AG04449 (cell line): Measurements from ENCODE around the gene TMEM101.

Experiments
- CTCF ChIA-PET: fragments of 350-600 bp; formaldehyde crosslinking; extraction: SDS; loops from one replicate; lab custom pipeline; 2021; ENCODE audit warnings: antibody characterized with exemption; lab: Yijun Ruan, JAX
- POLR2A ChIA-PET: fragments of 400-600, 350-600 bp; formaldehyde crosslinking; extraction: SDS; loops from one replicate; lab custom pipeline; 2020; ENCODE audit warnings: antibody characterized with exemption, inconsistent platforms; lab: Yijun Ruan, JAX
- DNase-seq: peaks from one replicate; pipeline ENCODE4 v3.0.0-alpha.2; 2010; ENCODE audit warnings: low read depth, low spot score
- H3K4me3 ChIP-seq: 2 replicates; pipeline ENCODE4 v1.5.1; 2011; ENCODE audit warnings: low read depth, mild to moderate bottlenecking, control low read depth, low read length
- CTCF ChIP-seq: IDR thresholded peaks from one replicate; pipeline ENCODE4 v1.5.1; 2011; ENCODE audit warnings: mild to moderate bottlenecking, moderate library complexity, low read length, control low read depth, inconsistent platforms; ENCODE audit not compliant: insufficient read depth; ENCODE audit errors: missing control alignments

The TMEM101 gene

GRCh38 chr17:44014133-44014436 is 678 bp downstream of the TMEM101 start:
- ChIA-PET POLR2A (interaction anchor here (1.4 kb wide), 2 partner anchors 10 to 16 kb away, joined by 5 to 8 read pairs; no protein-coding TSS in a partner anchor), CTCF (interaction anchor here (0.9 to 2.2 kb wide), 5 partner anchors 9 to 154 kb away, joined by 3 to 6 read pairs (median 4); no protein-coding TSS in a partner anchor)

GRCh38 chr17:44012874-44013273 is 1.9 kb downstream of the TMEM101 start:
- no peak for TF ChIP-seq CTCF
- POLR2A ChIA-PET, result no interaction called here
- no peak for DNase-seq
- no peak overlapping the region for H3K4me3 ChIP-seq
- CTCF ChIA-PET, result interaction anchor here (0.8 to 2.5 kb wide), 4 partner anchors 10 to 156 kb away, joined by 3 to 8 read pairs (median 7); no protein-coding TSS in a partner anchor

More at GRCh38 chr17:44014133-44014436, 678 bp downstream of the TMEM101 start:
- TF ChIP-seq CTCF, result no peak
- peak overlapping the region; percentile 90 for H3K4me3 ChIP-seq
- no peak for DNase-seq

- no peak for DNase-seq
- H3K4me3 ChIP-seq, result no peak overlapping the region
- POLR2A ChIA-PET, result no interaction called here
- no peak for TF ChIP-seq CTCF
- CTCF ChIA-PET, result interaction anchor here (0.8 to 2.5 kb wide), 5 partner anchors 10 to 156 kb away, joined by 3 to 8 read pairs (median 6); no protein-coding TSS in a partner anchor
Observed at GRCh38 chr17:44012391-44012790, 2.4 kb downstream of the TMEM101 start.

GRCh38 chr17:44011876-44012275 is 2.9 kb downstream of the TMEM101 start:
- DNase-seq, result no peak
- no peak overlapping the region for H3K4me3 ChIP-seq
- ChIA-PET CTCF (interaction anchor here (0.8 to 2.5 kb wide), 5 partner anchors 10 to 157 kb away, joined by 3 to 8 read pairs (median 6); no protein-coding TSS in a partner anchor), POLR2A (no interaction called here)
- no peak for TF ChIP-seq CTCF

- no peak for TF ChIP-seq CTCF
- CTCF ChIA-PET, result interaction anchor here (0.7 to 3.0 kb wide), 7 partner anchors 9 to 158 kb away, joined by 3 to 11 read pairs (median 6); no protein-coding TSS in a partner anchor
- H3K4me3 ChIP-seq, result no peak overlapping the region
- DNase-seq, result no peak
- POLR2A ChIA-PET, result no interaction called here
Observed at GRCh38 chr17:44010966-44011647, 3.7 kb downstream of the TMEM101 start.

GRCh38 chr17:44008205-44008909 is 6.4 kb downstream of the TMEM101 start:
- ChIA-PET CTCF (interaction anchor here (0.7 to 3.4 kb wide), 12 partner anchors 9 to 160 kb away, joined by 3 to 17 read pairs (median 5); partner anchors contain the start of gene MPP2), POLR2A (interaction anchor here (1.0 kb wide), 1 partner anchor 10 kb away, joined by 3 read pairs; no protein-coding TSS in a partner anchor)
- peak overlapping the region; percentile 84 for H3K4me3 ChIP-seq
- DNase-seq, result no peak
- TF ChIP-seq CTCF, result no peak
